HCT116 (cell line): ENCODE results near the gene ARAP1. TPM values are rescaled to one million over a fixed set of nuclear protein-coding genes. Genes with fewer than 3 reads are reported as not detected.

Experiments used
- ATAC-seq: fragments of 200-7000 bp; cut with Tn5 transposase; 2 replicates; pipeline ENCODE4 v1.9.1; 2020; ENCODE audit warnings: mild to moderate bottlenecking, moderate library complexity
- BruUV-seq: library from RNA; stranded (reverse); fragments of 400-500 nt; replicated peaks from 2 replicates; lab custom pipeline; 2021; lab: Mats Ljungman, UMichigan
- CTCF ChIA-PET: fragments of 300-600 bp; sonication (Branson Sonifier 250); formaldehyde crosslinking; loops from one replicate; lab custom pipeline; 2021; ENCODE audit warnings: antibody characterized with exemption; lab: Charles Lee
- POLR2A ChIA-PET: fragments of 300-600, 350-600 bp; sonication (Branson Sonifier 250); formaldehyde crosslinking; loops from one replicate; lab custom pipeline; 2021; ENCODE audit warnings: antibody characterized with exemption; lab: Charles Lee
- RAD21 ChIA-PET, 2 experiments: fragments of 300-600 bp; sonication (Branson Sonifier 250); formaldehyde crosslinking; loops; one replicate each; lab custom pipeline; 2023; ENCODE audit warnings: low total read pairs in 2 of 2; ENCODE audit not compliant: uncharacterized antibody in 2 of 2, unreplicated experiment in 2 of 2, low non-redundant PET in 1 of 2; lab: Charles Lee
- DNase-seq: peaks from one replicate; pipeline ENCODE4 v3.0.0-alpha.2; 2010; ENCODE audit warnings: low read depth, low spot score
- H2AFZ ChIP-seq: fragments of 200-600 bp; shearing (Covaris generic), sonication (generic); 2 replicates; pipeline ENCODE4 v1.6.1; 2017; ENCODE audit warnings: low read depth, mixed run types, mixed read lengths, antibody characterized with exemption, low read length; ENCODE audit not compliant: poor library complexity, severe bottlenecking
- H3K27ac ChIP-seq: 2 replicates; pipeline ENCODE4 v1.5.1; 2012; ENCODE audit warnings: low read depth, low read length
- H3K27me3 ChIP-seq: fragments of 200-600 bp; sonication (generic); 2 replicates; pipeline ENCODE4 v1.6.1; 2016; ENCODE audit warnings: mixed run types, low read length, mixed read lengths; ENCODE audit not compliant: insufficient read depth
- H3K36me3 ChIP-seq, 2 experiments: fragments of 200-500 bp in 1 of 2; fragments of 200-600 bp in 1 of 2; sonication (Bioruptor generic) in 1 of 2; sonication (generic) in 1 of 2; 2 replicates each; pipeline versions ENCODE4 v1.5.1 to v1.6.1; 2014 to 2016; ENCODE audit warnings: low read length in 2 of 2, inconsistent platforms in 1 of 2, mixed read lengths in 1 of 2, mixed run types in 1 of 2; ENCODE audit not compliant: insufficient read depth in 2 of 2, control insufficient read depth in 1 of 2
- H3K4me1 ChIP-seq, 2 experiments: fragments of 200-600 bp in 1 of 2; sonication (generic) in 1 of 2; 2 replicates each; pipeline versions ENCODE4 v1.5.1 to v1.6.1; 2012 to 2017; ENCODE audit warnings: low read length in 2 of 2, inconsistent platforms in 1 of 2, mild to moderate bottlenecking in 1 of 2, mixed read lengths in 1 of 2, mixed run types in 1 of 2, moderate library complexity in 1 of 2; ENCODE audit not compliant: insufficient read depth in 2 of 2, control insufficient read depth in 1 of 2
- H3K4me2 ChIP-seq: fragments of 200-600 bp; sonication (generic); 2 replicates; pipeline ENCODE4 v1.6.1; 2017; ENCODE audit warnings: mixed run types, low read length, mixed read lengths
- H3K4me3 ChIP-seq, 2 experiments: fragments of 200-600 bp in 1 of 2; sonication (generic) in 1 of 2; replicated peaks in 1 of 2; 2 replicates each; pipeline ENCODE4 v1.5.1; 2011 to 2016; ENCODE audit warnings: low read length in 2 of 2, control low read depth in 1 of 2, low read depth in 1 of 2, mild to moderate bottlenecking in 1 of 2, mixed read lengths in 1 of 2, mixed run types in 1 of 2
- H3K79me2 ChIP-seq: fragments of 200-600 bp; sonication (generic); 2 replicates; pipeline ENCODE4 v1.6.1; 2017; ENCODE audit warnings: mild to moderate bottlenecking, mixed run types, low read length, moderate library complexity, mixed read lengths; ENCODE audit not compliant: insufficient read depth
- H3K9ac ChIP-seq: fragments of 200-600 bp; sonication (generic); 2 replicates; pipeline ENCODE4 v1.6.1; 2016; ENCODE audit warnings: low read length, mixed read lengths
- H3K9me2 ChIP-seq: fragments of 200-600 bp; sonication (generic), shearing (Covaris generic); 2 replicates; pipeline ENCODE4 v1.6.1; 2017; ENCODE audit warnings: mixed run types, mild to moderate bottlenecking, moderate library complexity; ENCODE audit not compliant: insufficient read depth
- H3K9me3 ChIP-seq, 2 experiments: fragments of 200-500 bp in 1 of 2; fragments of 200-600 bp in 1 of 2; sonication (Bioruptor generic) in 1 of 2; sonication (generic) in 1 of 2; 2 replicates each; pipeline ENCODE4 v1.6.1; 2014 to 2017; ENCODE audit warnings: low read length in 2 of 2, mixed read lengths in 2 of 2, inconsistent platforms in 1 of 2, low read depth in 1 of 2, mild to moderate bottlenecking in 1 of 2, mixed run types in 1 of 2, moderate library complexity in 1 of 2; ENCODE audit not compliant: control insufficient read depth in 1 of 2, insufficient read depth in 1 of 2
- H4K20me1 ChIP-seq: fragments of 200-600 bp; sonication (generic), shearing (Covaris generic); 2 replicates; pipeline ENCODE4 v1.6.1; 2017; ENCODE audit warnings: mixed run types, mild to moderate bottlenecking, moderate library complexity; ENCODE audit not compliant: insufficient read depth
- EGR1 ChIP-seq: IDR thresholded peaks from 2 replicates; pipeline ENCODE4 v1.6.1; 2012; ENCODE audit warnings: low read depth
- EZH2 ChIP-seq: fragments of 200-600 bp; sonication (generic); IDR thresholded peaks from 2 replicates; pipeline ENCODE4 v1.6.1; 2017; ENCODE audit warnings: antibody characterized with exemption, mixed run types
- EZH2phosphoT487 ChIP-seq: fragments of 200-600 bp; IDR thresholded peaks from 2 replicates; pipeline ENCODE4 v1.6.1; 2018; ENCODE audit warnings: antibody characterized with exemption, borderline replicate concordance
- FOSL1 ChIP-seq: IDR thresholded peaks from 2 replicates; pipeline ENCODE4 v1.6.1; 2012; ENCODE audit warnings: low read depth
- JUND ChIP-seq: IDR thresholded peaks from 2 replicates; pipeline ENCODE4 v1.6.1; 2012
- POLR2A ChIP-seq: IDR thresholded peaks from 2 replicates; pipeline ENCODE4 v1.7.0; 2011; ENCODE audit warnings: borderline replicate concordance; ENCODE audit not compliant: insufficient read depth, insufficient read length; ENCODE audit errors: extremely low read depth
- POLR2AphosphoS5 ChIP-seq: IDR thresholded peaks from 2 replicates; pipeline ENCODE4 v1.6.1; 2011; ENCODE audit warnings: mild to moderate bottlenecking, low read depth, low read length, moderate library complexity
- SIN3A ChIP-seq: IDR thresholded peaks from 2 replicates; pipeline ENCODE4 v1.6.1; 2012; ENCODE audit warnings: low read depth
- SP1 ChIP-seq: IDR thresholded peaks from 2 replicates; pipeline ENCODE4 v1.6.1; 2012; ENCODE audit warnings: low read depth
- SRF ChIP-seq: IDR thresholded peaks from 2 replicates; pipeline ENCODE4 v1.6.1; 2012; ENCODE audit warnings: low read depth
- TCF7L2 ChIP-seq: IDR thresholded peaks from 2 replicates; pipeline ENCODE4 v1.7.0; 2011; ENCODE audit warnings: borderline replicate concordance, inconsistent platforms; ENCODE audit not compliant: insufficient read depth, insufficient read length; ENCODE audit errors: extremely low read depth
- YY1 ChIP-seq: IDR thresholded peaks from 2 replicates; pipeline ENCODE4 v1.6.1; 2011; ENCODE audit warnings: low read length, low read depth, moderate library complexity, mild to moderate bottlenecking; ENCODE audit not compliant: insufficient replicate concordance; ENCODE audit errors: extremely low read depth
- ZFX ChIP-seq: fragments of 450-650 bp; IDR thresholded peaks from 2 replicates; pipeline ENCODE4 v1.6.1; 2017
- intact Hi-C: fragments of 100-400 bp; cut with micrococcal nuclease; formaldehyde crosslinking; loops from 2 replicates; pipeline ENCODE4 v1.10.0; 2022
- total RNA-seq: library from RNA; stranded (reverse); gene quantifications from one replicate; pipeline ENCODE4 v1.2.1, GENCODE V29; 2021; ENCODE audit not compliant: unreplicated experiment
- TF ChIP-seq, protein P1 (sequence below): IDR thresholded peaks from 2 replicates; pipeline ENCODE4 v1.6.1; 2012
- TF ChIP-seq, protein P2 (sequence below): IDR thresholded peaks from 2 replicates; pipeline ENCODE4 v1.6.1; 2012; ENCODE audit warnings: low read depth
- TF ChIP-seq, protein P3 (sequence below): IDR thresholded peaks from 2 replicates; pipeline ENCODE4 v1.6.1; 2011; ENCODE audit warnings: mild to moderate bottlenecking, low read length, moderate library complexity; ENCODE audit not compliant: insufficient replicate concordance; ENCODE audit errors: extremely low read depth

Gene ARAP1
- total RNA-seq, 1 experiment from 2014 or later: 57.4 TPM

DNA sequence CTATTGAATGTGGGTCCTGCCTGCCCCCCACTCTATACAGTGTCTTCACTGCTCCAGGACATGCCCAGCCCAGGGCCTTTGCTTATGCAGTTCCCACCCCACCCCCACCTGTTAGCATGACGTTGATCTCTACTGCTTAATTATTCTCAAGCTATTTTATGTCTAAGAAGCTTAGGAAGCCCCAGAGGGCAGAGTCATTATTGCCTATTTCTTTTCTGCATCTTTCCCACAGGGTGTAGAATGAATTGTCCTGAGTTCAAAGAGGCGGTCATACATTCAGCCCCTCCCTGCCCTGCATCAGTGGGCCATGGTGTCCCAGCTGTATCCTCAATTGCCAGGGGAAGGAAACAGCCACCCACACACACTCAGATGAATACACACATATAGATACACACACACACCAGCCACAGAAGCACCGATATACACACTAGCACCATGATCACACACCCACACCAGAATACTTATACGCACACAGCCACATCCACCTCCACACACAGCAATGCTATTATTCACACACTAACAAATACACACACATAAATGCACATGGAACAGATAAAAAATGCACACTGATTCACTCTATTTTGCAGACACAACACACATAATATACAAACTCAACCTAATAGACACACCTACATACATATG is 79.5 kb downstream of the ARAP1 start:
- no peak overlapping the region for H3K9ac ChIP-seq
- CTCF ChIA-PET: interaction anchor here (2.5 kb wide), 1 partner anchor 12 kb away, joined by 12 read pairs; no protein-coding TSS in a partner anchor
- POLR2A ChIA-PET: no interaction called here
- TF ChIP-seq EZH2phosphoT487 (no peak), FOSL1 (no peak), POLR2A (no peak), SIN3A (no peak), YY1 (no peak), SP1 (no peak), EZH2 (no peak), SRF (no peak), ZFX (no peak), JUND (no peak), EGR1 (no peak), POLR2AphosphoS5 (no peak), TCF7L2 (no peak)
- TF ChIP-seq, protein P1, sequence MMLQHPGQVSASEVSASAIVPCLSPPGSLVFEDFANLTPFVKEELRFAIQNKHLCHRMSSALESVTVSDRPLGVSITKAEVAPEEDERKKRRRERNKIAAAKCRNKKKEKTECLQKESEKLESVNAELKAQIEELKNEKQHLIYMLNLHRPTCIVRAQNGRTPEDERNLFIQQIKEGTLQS: no peak
- TF ChIP-seq, protein P2, sequence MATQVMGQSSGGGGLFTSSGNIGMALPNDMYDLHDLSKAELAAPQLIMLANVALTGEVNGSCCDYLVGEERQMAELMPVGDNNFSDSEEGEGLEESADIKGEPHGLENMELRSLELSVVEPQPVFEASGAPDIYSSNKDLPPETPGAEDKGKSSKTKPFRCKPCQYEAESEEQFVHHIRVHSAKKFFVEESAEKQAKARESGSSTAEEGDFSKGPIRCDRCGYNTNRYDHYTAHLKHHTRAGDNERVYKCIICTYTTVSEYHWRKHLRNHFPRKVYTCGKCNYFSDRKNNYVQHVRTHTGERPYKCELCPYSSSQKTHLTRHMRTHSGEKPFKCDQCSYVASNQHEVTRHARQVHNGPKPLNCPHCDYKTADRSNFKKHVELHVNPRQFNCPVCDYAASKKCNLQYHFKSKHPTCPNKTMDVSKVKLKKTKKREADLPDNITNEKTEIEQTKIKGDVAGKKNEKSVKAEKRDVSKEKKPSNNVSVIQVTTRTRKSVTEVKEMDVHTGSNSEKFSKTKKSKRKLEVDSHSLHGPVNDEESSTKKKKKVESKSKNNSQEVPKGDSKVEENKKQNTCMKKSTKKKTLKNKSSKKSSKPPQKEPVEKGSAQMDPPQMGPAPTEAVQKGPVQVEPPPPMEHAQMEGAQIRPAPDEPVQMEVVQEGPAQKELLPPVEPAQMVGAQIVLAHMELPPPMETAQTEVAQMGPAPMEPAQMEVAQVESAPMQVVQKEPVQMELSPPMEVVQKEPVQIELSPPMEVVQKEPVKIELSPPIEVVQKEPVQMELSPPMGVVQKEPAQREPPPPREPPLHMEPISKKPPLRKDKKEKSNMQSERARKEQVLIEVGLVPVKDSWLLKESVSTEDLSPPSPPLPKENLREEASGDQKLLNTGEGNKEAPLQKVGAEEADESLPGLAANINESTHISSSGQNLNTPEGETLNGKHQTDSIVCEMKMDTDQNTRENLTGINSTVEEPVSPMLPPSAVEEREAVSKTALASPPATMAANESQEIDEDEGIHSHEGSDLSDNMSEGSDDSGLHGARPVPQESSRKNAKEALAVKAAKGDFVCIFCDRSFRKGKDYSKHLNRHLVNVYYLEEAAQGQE: no peak
- TF ChIP-seq, protein P3, sequence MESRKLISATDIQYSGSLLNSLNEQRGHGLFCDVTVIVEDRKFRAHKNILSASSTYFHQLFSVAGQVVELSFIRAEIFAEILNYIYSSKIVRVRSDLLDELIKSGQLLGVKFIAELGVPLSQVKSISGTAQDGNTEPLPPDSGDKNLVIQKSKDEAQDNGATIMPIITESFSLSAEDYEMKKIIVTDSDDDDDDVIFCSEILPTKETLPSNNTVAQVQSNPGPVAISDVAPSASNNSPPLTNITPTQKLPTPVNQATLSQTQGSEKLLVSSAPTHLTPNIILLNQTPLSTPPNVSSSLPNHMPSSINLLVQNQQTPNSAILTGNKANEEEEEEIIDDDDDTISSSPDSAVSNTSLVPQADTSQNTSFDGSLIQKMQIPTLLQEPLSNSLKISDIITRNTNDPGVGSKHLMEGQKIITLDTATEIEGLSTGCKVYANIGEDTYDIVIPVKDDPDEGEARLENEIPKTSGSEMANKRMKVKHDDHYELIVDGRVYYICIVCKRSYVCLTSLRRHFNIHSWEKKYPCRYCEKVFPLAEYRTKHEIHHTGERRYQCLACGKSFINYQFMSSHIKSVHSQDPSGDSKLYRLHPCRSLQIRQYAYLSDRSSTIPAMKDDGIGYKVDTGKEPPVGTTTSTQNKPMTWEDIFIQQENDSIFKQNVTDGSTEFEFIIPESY: no peak
- H3K27ac ChIP-seq: no peak overlapping the region
- H3K9me3 ChIP-seq: peaks cover 3 to 7% of the 10 kb centered on the region in 2 experiments; a peak in 2 of 4 replicates
- H3K79me2 ChIP-seq: no peaks in the 10 kb centered on the region
- no TSS peak for BruUV-seq
- DNase-seq (no peak), ATAC-seq (no peak)
- H3K4me1 ChIP-seq: no peaks in the 10 kb centered on the region; a peak in 1 of 4 replicates
- no peak overlapping the region for H2AFZ ChIP-seq
- RAD21 ChIA-PET: no interaction called here
- no peak overlapping the region for H3K4me2 ChIP-seq
- no peaks in the 10 kb centered on the region for H4K20me1 ChIP-seq
- H3K36me3 ChIP-seq: no peaks in the 10 kb centered on the region
- H3K9me2 ChIP-seq: no peaks in the 10 kb centered on the region
- no peak overlapping the region for H3K4me3 ChIP-seq
- peaks cover 46% of the 10 kb centered on the region for H3K27me3 ChIP-seq
- intact Hi-C loops: no loop called here
